ENCODE results near the gene CAPSL. TPM values are rescaled to one million over a fixed set of nuclear protein-coding genes. Genes with fewer than 3 reads are reported as not detected.

Gene CAPSL
- total and polyA plus RNA-seq, 2 of the 8 experiments (the other 6 are each of a cell fraction or from before 2014, with no cell fraction given): not detected

- TF ChIP-seq ASH2L (IDR thresholded peaks at IDR 0.05; ENCODE audit: low read length): no peak
Measured at GRCh38 chr5:35884191-35884769, 54.1 kb downstream of the CAPSL start (continued).
